SH-SY5Y (cell line): ENCODE data around the gene SHISA7.

ENCODE experiments used
- GATA2 ChIP-seq: IDR thresholded peaks from 2 replicates; pipeline ENCODE4 v1.6.1; 2011; ENCODE audit warnings: mild to moderate bottlenecking, low read depth, low read length
- GATA3 ChIP-seq: IDR thresholded peaks from 2 replicates; pipeline ENCODE4 v1.6.1; 2011; ENCODE audit warnings: low read depth, mild to moderate bottlenecking, low read length, moderate library complexity

DNA sequence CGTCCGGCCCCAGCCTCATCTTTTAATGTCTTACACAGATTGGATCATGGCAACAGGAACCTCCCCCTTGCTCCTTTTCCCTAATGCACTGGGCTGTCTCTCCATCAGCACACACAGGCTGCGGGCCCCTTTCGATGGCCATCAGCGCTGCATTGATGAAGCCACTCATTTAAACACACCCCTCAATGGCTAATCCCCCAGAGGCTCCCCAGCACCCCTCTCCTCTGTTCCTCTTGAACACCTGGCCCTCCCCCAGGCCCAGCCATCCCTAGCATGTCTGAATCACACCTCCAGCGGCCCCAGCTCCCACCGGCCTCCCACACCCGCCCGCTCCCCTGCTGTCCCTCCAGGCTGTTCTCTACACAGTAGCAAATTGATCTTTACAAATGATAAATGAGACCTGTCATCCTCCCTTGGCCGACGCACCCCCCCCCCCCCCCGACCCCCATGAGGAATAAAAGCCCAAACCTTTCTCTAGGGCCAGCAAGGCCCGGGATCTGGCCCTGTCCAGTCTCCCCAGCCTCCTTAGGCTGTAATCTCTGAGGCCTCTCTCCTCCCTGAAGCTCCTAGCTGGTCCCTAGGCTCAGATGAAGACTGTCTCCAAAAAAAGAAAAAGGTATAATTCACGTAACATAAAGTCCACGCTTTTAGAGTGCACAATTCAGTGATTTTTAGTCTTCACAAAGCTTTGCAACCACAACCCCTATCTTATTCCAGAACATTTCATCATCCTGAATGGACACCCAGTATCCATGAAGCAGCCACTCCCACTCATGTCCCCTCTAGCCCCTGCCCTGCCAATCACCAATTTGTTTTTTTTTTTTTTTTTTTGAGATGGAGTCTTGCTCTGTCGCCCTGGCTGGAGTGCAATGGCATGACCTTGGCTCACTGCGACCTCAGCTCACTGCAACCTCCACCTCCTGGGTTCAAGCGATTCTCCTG, 50.0 kb downstream of the SHISA7 start:
- TF ChIP-seq GATA3 (no peak), GATA2 (no peak)
